ENCODE data around the gene TXLNB.
"Not testable (repeated sequence)": the region's sequence is repeated elsewhere in the genome, so short reads cannot be mapped to it uniquely, and the experiment has no call there.

The TXLNB gene

GRCh38 chr6:139235661-139236060 lies 56.1 kb downstream of the TXLNB start:
- DNase-seq (ENCODE audit: low spot score) = no peak

- not testable (repeated sequence) for DNase-seq (ENCODE audit: low spot score)
Measured at GRCh38 chr6:139234193-139234592, 57.6 kb downstream of the TXLNB start.

GRCh38 chr6:139231206-139231605 lies 60.6 kb downstream of the TXLNB start:
- no peak for DNase-seq (ENCODE audit: low spot score)

- no peak for DNase-seq (ENCODE audit: low spot score)
Measured at GRCh38 chr6:139230391-139230840, 61.4 kb downstream of the TXLNB start.

- DNase-seq (ENCODE audit: low spot score) = not testable (repeated sequence)
Measured at GRCh38 chr6:139228387-139228786, 63.4 kb downstream of the TXLNB start.

GRCh38 chr6:139219746-139220145 lies 72.1 kb downstream of the TXLNB start:
- no peak for DNase-seq (ENCODE audit: low spot score)

- DNase-seq (ENCODE audit: low spot score) = peak; percentile 84
Measured at GRCh38 chr6:139219271-139219729, 72.5 kb downstream of the TXLNB start.

GRCh38 chr6:139212460-139212859 lies 79.3 kb downstream of the TXLNB start:
- DNase-seq (ENCODE audit: low spot score) = not testable (repeated sequence)

- not testable (repeated sequence) for DNase-seq (ENCODE audit: low spot score)
Measured at GRCh38 chr6:139210766-139211165, 81.0 kb downstream of the TXLNB start.

GRCh38 chr6:139205843-139206242 lies 86.0 kb downstream of the TXLNB start:
- DNase-seq (ENCODE audit: low spot score) = no peak

- DNase-seq (ENCODE audit: low spot score) = no peak
Measured at GRCh38 chr6:139204978-139205377, 86.8 kb downstream of the TXLNB start.

- DNase-seq (ENCODE audit: low spot score) = no peak
Measured at GRCh38 chr6:139201378-139201777, 90.4 kb downstream of the TXLNB start.

- no peak for DNase-seq (ENCODE audit: low spot score)
Measured at GRCh38 chr6:139198529-139199288, 93.1 kb downstream of the TXLNB start.

- no peak for DNase-seq (ENCODE audit: low spot score)
Measured at GRCh38 chr6:139194740-139195139, 97.1 kb downstream of the TXLNB start.
